GM12872 (cell line): ENCODE measurements around the gene OSTN.

Source experiments
- TF ChIP-seq, protein P1 (sequence below): IDR thresholded peaks from 3 replicates; pipeline ENCODE4 v1.5.1; 2011; ENCODE audit warnings: low read depth, mild to moderate bottlenecking, low read length, moderate library complexity; ENCODE audit not compliant: insufficient read depth

OSTN gene

DNA sequence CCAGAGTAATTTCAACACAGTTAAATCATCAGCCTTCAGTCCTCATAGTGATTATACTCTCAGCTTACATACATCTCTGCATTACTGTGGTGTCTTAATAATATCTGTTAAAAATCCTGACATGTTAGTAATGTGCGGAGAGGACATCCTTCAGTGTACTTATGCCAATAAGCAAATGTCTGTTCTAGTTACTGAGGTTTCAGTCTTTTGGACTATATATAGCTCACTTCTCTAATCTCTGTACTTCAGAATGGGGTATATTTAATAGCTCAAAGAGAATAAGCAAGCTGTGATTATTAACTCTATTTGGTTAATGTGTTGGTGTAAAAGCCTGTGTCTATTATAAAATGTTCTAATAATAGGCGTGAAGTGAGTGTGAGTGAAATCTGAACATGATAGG lies 28.9 kb upstream of the OSTN start:
- TF ChIP-seq, protein P1, sequence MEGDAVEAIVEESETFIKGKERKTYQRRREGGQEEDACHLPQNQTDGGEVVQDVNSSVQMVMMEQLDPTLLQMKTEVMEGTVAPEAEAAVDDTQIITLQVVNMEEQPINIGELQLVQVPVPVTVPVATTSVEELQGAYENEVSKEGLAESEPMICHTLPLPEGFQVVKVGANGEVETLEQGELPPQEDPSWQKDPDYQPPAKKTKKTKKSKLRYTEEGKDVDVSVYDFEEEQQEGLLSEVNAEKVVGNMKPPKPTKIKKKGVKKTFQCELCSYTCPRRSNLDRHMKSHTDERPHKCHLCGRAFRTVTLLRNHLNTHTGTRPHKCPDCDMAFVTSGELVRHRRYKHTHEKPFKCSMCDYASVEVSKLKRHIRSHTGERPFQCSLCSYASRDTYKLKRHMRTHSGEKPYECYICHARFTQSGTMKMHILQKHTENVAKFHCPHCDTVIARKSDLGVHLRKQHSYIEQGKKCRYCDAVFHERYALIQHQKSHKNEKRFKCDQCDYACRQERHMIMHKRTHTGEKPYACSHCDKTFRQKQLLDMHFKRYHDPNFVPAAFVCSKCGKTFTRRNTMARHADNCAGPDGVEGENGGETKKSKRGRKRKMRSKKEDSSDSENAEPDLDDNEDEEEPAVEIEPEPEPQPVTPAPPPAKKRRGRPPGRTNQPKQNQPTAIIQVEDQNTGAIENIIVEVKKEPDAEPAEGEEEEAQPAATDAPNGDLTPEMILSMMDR: no peak

DNA sequence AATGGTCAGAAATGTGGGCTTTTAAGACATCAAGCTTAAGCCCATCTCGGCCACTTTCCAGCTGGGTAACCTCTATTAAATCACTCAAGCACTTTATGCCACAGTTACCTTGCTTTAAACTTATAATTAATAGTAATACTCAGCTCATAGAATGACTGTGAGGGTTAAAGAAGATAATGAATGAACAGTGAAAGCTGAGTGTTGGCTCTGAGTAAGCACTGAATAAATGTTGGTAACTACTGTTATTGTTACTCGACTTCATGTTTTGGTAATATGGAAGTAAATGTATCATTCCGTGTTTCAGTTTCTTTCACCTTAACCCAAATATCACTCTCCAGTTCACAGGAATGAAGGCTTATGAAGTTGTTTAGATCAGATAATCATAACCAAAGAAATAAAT lies 23.9 kb upstream of the OSTN start:
- TF ChIP-seq, protein P1: no peak

DNA sequence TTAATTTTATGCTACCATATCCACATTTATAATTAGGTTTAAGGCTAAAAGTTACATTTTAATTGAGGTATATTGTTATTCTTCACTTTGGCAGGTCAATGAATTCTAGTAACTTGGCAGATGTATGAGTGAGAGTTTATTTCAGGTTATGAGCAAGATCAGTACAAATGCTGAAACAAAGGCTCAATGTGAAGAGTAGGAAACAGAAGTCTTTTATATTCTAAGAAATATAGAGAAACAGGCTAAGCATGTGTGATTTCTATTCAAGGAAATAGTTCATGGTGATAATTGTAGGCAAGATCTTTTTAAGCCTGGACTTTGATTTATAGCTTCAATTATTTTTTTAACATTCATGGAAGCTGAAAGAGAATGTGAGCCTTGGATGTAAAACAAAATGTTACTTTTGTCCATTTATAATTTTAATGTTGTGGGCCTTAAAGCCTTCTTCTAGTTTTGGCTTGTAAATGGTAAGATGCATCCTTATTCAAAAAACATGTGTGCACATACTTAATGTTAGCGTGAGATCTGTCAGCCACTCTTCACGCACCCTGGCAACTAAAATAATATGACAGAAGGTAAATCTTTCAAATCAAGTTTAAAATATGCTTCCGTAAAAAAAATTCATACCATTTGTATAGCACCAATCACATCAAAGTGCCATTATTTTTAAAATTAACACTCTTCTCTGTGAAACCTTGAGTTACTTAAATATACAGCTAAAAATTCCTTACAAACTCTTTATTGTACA lies 22.8 kb upstream of the OSTN start:
- TF ChIP-seq, protein P1: no peak

DNA sequence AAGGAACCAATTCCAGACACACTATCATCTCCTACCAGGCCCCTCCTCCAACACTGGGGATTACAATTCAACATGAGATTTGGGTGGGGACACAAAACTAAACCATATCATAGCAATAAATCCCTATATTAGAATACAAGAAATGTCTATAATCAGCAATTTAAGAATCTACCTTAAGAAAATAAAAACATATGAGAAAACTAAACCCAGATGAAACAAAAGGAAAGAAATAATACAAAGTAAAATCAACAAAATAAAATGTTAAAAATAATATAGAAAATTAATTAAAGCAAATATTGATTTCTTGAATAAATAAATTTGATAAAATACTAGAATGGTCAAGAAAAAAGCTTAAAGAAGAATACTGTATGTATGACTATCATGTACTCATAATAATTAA lies 6.1 kb upstream of the OSTN start:
- TF ChIP-seq, protein P1: no peak

DNA sequence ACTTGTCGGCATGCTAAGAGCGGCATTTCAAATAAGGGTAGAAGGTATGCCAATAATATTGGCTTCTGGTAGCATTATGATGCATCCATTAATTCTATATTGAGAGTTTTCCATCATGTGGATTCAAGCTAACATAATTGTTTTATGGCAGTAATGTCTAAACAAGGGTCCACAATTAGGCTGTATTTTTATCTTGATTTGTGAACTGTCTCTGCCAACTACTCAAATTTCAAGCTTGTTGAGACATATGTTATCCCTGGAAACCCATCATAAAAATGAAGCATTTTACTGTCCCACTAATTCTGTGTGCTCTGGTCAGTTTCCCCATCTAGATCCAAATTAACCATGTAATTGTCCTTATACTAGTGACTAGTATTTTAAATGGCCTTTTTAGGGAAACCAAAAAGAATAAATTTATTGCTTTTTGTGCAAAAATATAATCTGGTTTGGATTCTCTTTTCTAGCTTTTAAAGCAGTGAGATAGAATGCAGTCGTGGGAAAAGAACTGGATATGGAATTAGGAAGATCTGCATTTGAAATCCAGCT lies 1.2 kb upstream of the OSTN start:
- TF ChIP-seq, protein P1: no peak

DNA sequence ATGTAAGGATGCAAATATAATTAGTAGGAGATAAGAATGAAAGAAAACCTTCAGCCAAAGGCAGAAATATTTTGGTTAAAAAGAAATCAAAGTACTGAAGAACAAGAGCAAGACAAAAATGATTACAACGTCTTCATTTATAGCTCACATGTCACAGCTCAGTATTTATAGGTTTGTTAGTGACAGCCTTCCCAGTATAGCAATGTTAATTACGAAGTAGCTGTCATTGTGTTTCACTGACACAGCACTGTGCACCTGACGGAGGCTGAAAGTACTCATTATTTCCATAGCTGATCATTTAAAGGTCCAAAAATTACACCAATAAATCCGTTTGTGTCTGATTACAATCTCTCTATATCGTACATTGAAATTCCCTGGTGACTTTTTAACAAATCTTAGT lies 561 bp upstream of the OSTN start:
- TF ChIP-seq, protein P1: no peak

DNA sequence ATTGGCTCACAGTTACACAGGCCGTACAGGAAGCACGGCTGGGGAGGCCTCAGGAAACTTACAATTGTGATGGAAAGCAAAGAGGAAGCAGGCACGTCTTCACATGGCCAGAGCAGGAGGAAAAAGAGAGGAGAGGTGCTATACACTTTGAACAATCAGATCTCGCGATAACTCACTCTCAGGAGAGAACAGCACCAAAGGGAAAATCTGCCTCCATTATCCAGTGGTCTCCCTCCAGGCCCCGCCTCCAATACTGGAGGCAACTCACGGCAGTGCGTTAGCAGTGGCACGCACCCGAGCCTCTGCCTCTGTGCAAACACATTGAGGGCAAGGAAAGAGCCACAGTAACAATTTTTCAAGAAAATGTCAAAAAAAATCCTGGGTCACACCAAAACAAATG lies 11.0 kb downstream of the OSTN start:
- TF ChIP-seq, protein P1: no peak
